ENCODE results near the gene XRCC4. TPM values are rescaled to one million over a fixed set of nuclear protein-coding genes. Genes with fewer than 3 reads are reported as not detected.
A peak's percentile ranks its signal among the peaks of the same experiment; 100 is the strongest.

XRCC4 gene
- total RNA-seq = 1 to 10 TPM; 1.5 to 4.7 (median 2.6) TPM
- 1 to 10 TPM; 3.2 to 4.1 TPM for polyA plus RNA-seq
- long read RNA-seq, donor 1, partial matches to known transcripts = 0 of 8 reads
- long read RNA-seq, donor 1, other reads (novel, unspliced or antisense) = 0 of 8 reads
- long read RNA-seq, donor 2, partial matches to known transcripts = 0 of 4 reads
- long read RNA-seq, donor 2, other reads (novel, unspliced or antisense) = 0 of 4 reads
- long read RNA-seq, donor 3, partial matches to known transcripts = 0 of 4 reads
- long read RNA-seq, donor 3, other reads (novel, unspliced or antisense) = 0 of 4 reads

DNA sequence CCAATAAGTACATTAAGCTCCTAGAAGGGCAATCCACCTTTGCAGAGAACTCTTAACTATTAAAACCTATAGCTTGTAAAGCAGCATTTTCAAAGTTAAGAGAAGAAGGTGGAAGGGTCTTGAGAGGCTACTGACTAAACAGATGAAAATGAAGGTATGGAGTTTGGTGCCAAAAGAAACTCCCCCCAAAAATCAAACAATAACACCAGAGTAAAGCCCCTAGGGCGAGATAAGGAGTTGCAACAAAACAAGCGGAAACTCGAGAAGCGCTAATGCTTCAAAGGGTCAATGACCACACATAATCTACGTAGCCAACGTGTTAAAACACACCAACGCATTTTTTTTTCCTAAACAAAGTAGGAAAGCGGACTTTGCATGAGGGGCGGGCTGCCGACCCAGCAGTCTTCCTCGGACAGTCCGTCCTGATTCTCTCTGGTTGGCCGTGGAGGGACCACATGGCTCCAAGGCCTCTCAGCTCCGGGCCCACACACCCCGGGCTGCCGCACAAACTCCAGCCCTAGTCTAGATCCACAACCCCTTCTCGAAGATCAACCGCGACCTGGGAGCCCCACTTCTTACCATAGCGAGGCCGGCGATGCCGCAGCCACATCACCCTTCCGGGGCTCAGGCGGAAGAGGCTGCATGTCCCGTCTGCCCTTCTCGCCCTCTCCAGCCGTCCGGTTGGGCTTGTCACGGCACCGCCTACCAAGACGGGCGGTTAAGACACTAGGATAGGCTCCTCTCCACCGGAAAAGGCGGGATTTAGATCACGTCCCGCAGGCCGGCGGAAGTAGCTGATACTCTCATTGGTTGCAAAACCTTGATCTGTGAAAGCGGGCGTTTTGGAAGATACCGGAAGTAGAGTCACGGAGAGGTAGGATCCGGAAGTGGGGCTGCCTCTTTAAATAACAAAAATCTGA lies at the start of gene XRCC4, which contains the start of gene TMEM167A:
Gene XRCC4, plus strand, starts transcription at position 806 of the 920 bp plus-strand sequence. CDS start 27,373 bp downstream, outside the sequence.
Gene TMEM167A, minus strand, starts transcription at position 653 of the 920 bp plus-strand sequence. Its CDS starts 71 bp downstream, at position 582.
- Histone ChIP-seq H3K36me3 (no peaks in the 10 kb centered on the region), H3K4me1 (ENCODE audit: insufficient read depth) (peaks cover 3% of the 10 kb centered on the region), H3K27me3 (no peaks in the 10 kb centered on the region), H3K9me3 (no peaks in the 10 kb centered on the region), H3K4me3 (peak within 1 kb of the TSS; percentile 95), H3K27ac (peak within 1 kb of the TSS in 1 of 2 donors; percentile 66)
- intact Hi-C loops (cut with DNase I) = no loop called here
- peak; percentile 90 to 94 (median 93) for DNase-seq
- TF ChIP-seq, protein P1, sequence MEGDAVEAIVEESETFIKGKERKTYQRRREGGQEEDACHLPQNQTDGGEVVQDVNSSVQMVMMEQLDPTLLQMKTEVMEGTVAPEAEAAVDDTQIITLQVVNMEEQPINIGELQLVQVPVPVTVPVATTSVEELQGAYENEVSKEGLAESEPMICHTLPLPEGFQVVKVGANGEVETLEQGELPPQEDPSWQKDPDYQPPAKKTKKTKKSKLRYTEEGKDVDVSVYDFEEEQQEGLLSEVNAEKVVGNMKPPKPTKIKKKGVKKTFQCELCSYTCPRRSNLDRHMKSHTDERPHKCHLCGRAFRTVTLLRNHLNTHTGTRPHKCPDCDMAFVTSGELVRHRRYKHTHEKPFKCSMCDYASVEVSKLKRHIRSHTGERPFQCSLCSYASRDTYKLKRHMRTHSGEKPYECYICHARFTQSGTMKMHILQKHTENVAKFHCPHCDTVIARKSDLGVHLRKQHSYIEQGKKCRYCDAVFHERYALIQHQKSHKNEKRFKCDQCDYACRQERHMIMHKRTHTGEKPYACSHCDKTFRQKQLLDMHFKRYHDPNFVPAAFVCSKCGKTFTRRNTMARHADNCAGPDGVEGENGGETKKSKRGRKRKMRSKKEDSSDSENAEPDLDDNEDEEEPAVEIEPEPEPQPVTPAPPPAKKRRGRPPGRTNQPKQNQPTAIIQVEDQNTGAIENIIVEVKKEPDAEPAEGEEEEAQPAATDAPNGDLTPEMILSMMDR (IDR thresholded peaks at IDR 0.05) = no peak
- no peak for TF ChIP-seq EP300 (IDR thresholded peaks at IDR 0.05)
- TF ChIP-seq POLR2A (IDR thresholded peaks at IDR 0.05) = peak; percentile 52
- 0 to 1% (median 0%) methylated on average over 44 of the region's 44 CpGs for WGBS, 3 donors

DNA sequence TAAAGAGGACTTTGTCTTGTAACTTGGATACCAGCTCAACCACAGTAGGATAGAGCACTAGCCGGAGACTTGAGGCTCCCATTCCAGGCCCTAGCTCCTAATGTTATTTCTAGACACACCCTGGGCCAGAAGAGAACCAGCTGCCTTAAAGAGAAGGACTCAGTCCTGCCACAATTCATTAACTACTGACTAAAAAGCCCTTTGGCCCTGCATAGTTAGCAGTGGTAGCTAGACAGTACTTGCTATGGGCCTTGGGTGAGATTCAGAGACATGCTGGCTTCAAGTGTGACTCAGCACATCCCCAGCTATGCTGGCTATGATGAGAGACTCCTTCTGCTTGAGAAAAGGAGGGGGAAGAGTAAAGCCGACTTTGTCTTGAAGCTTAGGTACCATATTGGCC lies 47.4 kb upstream of the XRCC4 start:
- Histone ChIP-seq H3K9me3 (no peaks in the 10 kb centered on the region), H3K36me3 (no peaks in the 10 kb centered on the region), H3K4me3 (no peak overlapping the region), H3K27me3 (no peaks in the 10 kb centered on the region), H3K4me1 (ENCODE audit: insufficient read depth) (no peaks in the 10 kb centered on the region), H3K27ac (no peak overlapping the region)
- 92 to 97% (median 95%) methylated on average over 2 of the region's 2 CpGs for WGBS, 3 donors
- TF ChIP-seq, protein P1 (IDR thresholded peaks at IDR 0.05) = no peak
- no peak for DNase-seq
- intact Hi-C loops (cut with DNase I) = no loop called here

GRCh38 chr5:83031381-83031780 lies 46.0 kb upstream of the XRCC4 start:
- Histone ChIP-seq H3K9me3 (no peaks in the 10 kb centered on the region), H3K4me3 (no peak overlapping the region), H3K4me1 (ENCODE audit: insufficient read depth) (no peaks in the 10 kb centered on the region), H3K27ac (no peak overlapping the region), H3K27me3 (no peaks in the 10 kb centered on the region), H3K36me3 (no peaks in the 10 kb centered on the region)
- no peak for DNase-seq
- intact Hi-C loops (cut with DNase I) = no loop called here
- no peak for TF ChIP-seq POLR2A (IDR thresholded peaks at IDR 0.05)
- TF ChIP-seq, protein P1 (IDR thresholded peaks at IDR 0.05) = no peak
- no peak for TF ChIP-seq EP300 (IDR thresholded peaks at IDR 0.05)
- WGBS, 3 donors = 57 to 88% (median 85%) methylated on average over 1 of the region's 1 CpG

- Histone ChIP-seq H3K4me1 (ENCODE audit: insufficient read depth) (no peaks in the 10 kb centered on the region), H3K4me3 (no peak overlapping the region), H3K27ac (no peak overlapping the region), H3K36me3 (no peaks in the 10 kb centered on the region), H3K9me3 (no peaks in the 10 kb centered on the region), H3K27me3 (no peaks in the 10 kb centered on the region)
- WGBS, 3 donors = 82 to 84% (median 83%) methylated on average over 3 of the region's 3 CpGs
- intact Hi-C loops (cut with DNase I) = no loop called here
- DNase-seq = no peak
- TF ChIP-seq EP300 (IDR thresholded peaks at IDR 0.05) (no peak), POLR2A (IDR thresholded peaks at IDR 0.05) (no peak)
- TF ChIP-seq, protein P1 (IDR thresholded peaks at IDR 0.05) = no peak
Measured at GRCh38 chr5:83034036-83034435, 43.3 kb upstream of the XRCC4 start.
